NB4 (cell line): Measurements from ENCODE around the gene C1orf52.

Experiments
- MAX ChIP-seq: IDR thresholded peaks from 2 replicates; pipeline ENCODE4 v1.6.1; 2011; ENCODE audit warnings: low read depth, low read length
- MYC ChIP-seq: IDR thresholded peaks from 2 replicates; pipeline ENCODE4 v1.6.1; 2011; ENCODE audit warnings: low read depth, low read length
- POLR2A ChIP-seq: IDR thresholded peaks from 2 replicates; pipeline ENCODE4 v1.6.1; 2011; ENCODE audit warnings: mild to moderate bottlenecking; ENCODE audit not compliant: insufficient read length; ENCODE audit errors: extremely low read depth
- TF ChIP-seq, protein P1 (sequence below): IDR thresholded peaks from one replicate; pipeline ENCODE4 v1.5.1; 2012; ENCODE audit warnings: low read depth, low read length

DNA sequence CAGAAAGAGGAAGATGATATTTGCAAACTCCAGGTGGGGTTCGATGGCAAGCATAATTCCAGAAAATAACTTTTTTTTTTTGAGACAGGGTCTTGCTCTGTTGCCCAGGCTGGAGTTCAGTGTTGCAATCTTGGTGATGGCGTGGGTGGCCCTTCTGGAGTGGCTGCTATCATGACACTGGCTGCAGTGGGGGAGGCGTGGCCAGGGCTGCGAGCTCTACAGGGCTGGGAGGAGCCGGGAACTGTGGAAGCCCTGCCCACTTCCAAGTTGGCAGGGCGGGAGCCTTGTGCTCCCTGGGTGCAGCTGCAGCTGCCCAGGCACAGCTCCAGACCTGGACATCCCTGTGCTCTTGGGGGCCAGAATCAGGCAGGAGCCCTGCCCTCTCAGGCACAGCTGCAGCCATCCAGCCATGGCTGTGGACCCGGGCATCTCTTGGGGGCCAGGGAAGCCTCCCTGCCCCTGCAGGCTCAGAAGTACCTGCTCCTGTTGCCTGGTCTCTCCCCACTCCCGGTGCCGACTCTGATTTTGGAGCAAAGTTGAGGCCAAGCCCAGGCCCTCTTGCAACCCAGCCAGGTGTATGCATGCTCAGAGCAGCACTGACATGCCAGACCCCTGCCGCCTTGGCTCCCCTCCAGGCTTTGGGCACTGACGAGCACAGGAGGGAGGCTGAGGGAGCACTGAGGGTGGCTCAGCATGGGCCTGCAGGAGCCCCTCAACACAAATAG lies 24.2 kb upstream of the C1orf52 start:
- no peak for TF ChIP-seq MAX
- TF ChIP-seq, protein P1, sequence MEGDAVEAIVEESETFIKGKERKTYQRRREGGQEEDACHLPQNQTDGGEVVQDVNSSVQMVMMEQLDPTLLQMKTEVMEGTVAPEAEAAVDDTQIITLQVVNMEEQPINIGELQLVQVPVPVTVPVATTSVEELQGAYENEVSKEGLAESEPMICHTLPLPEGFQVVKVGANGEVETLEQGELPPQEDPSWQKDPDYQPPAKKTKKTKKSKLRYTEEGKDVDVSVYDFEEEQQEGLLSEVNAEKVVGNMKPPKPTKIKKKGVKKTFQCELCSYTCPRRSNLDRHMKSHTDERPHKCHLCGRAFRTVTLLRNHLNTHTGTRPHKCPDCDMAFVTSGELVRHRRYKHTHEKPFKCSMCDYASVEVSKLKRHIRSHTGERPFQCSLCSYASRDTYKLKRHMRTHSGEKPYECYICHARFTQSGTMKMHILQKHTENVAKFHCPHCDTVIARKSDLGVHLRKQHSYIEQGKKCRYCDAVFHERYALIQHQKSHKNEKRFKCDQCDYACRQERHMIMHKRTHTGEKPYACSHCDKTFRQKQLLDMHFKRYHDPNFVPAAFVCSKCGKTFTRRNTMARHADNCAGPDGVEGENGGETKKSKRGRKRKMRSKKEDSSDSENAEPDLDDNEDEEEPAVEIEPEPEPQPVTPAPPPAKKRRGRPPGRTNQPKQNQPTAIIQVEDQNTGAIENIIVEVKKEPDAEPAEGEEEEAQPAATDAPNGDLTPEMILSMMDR, result no peak
- TF ChIP-seq POLR2A, result no peak
- no peak for TF ChIP-seq MYC
